Measurements from ENCODE around the gene MARCHF3.
A peak's percentile ranks its signal among the peaks of the same experiment; 100 is the strongest.

The MARCHF3 gene

GRCh38 chr5:126981701-126982100 is 48.7 kb downstream of the MARCHF3 start:
- DNase-seq, result no peak

GRCh38 chr5:126981222-126981621 is 49.1 kb downstream of the MARCHF3 start:
- DNase-seq, result no peak

- DNase-seq, result no peak
These were observed 52.1 kb downstream of the MARCHF3 start for GRCh38 chr5:126978258-126978657.

GRCh38 chr5:126976520-126977172 is 53.7 kb downstream of the MARCHF3 start:
- no peak for DNase-seq

GRCh38 chr5:126975796-126976195 is 54.6 kb downstream of the MARCHF3 start:
- no peak for DNase-seq

- peak; percentile 64 for DNase-seq
These were observed 57.2 kb downstream of the MARCHF3 start for GRCh38 chr5:126973193-126973592.

- peak; percentile 67 for DNase-seq
These were observed 58.1 kb downstream of the MARCHF3 start for GRCh38 chr5:126972062-126972895.

- DNase-seq, result no peak
These were observed 58.8 kb downstream of the MARCHF3 start for GRCh38 chr5:126971455-126972031.

- no peak for DNase-seq
These were observed 59.8 kb downstream of the MARCHF3 start for GRCh38 chr5:126970517-126971017.

GRCh38 chr5:126969548-126969947 is 60.8 kb downstream of the MARCHF3 start:
- no peak for DNase-seq

- DNase-seq, result no peak
These were observed 62.4 kb downstream of the MARCHF3 start for GRCh38 chr5:126967808-126968466.

- DNase-seq, result no peak
These were observed 64.9 kb downstream of the MARCHF3 start for GRCh38 chr5:126965487-126965886.

- no peak for DNase-seq
These were observed 65.3 kb downstream of the MARCHF3 start for GRCh38 chr5:126965061-126965475.

GRCh38 chr5:126963822-126964375 is 66.5 kb downstream of the MARCHF3 start:
- DNase-seq, result no peak

GRCh38 chr5:126961702-126962101 is 68.7 kb downstream of the MARCHF3 start:
- DNase-seq, result peak; percentile 75

- DNase-seq, result no peak
These were observed 69.2 kb downstream of the MARCHF3 start for GRCh38 chr5:126961128-126961527.

- no peak for DNase-seq
These were observed 71.2 kb downstream of the MARCHF3 start for GRCh38 chr5:126959188-126959587.

GRCh38 chr5:126956991-126957390 is 73.4 kb downstream of the MARCHF3 start:
- DNase-seq, result no peak

GRCh38 chr5:126954981-126955380 is 75.4 kb downstream of the MARCHF3 start:
- no peak for DNase-seq

- DNase-seq, result no peak
These were observed 76.7 kb downstream of the MARCHF3 start for GRCh38 chr5:126953640-126954039.

GRCh38 chr5:126949475-126949874 is 80.9 kb downstream of the MARCHF3 start:
- no peak for DNase-seq

- no peak for DNase-seq
These were observed 81.9 kb downstream of the MARCHF3 start for GRCh38 chr5:126948453-126948852.

GRCh38 chr5:126948011-126948355 is 82.4 kb downstream of the MARCHF3 start:
- DNase-seq, result no peak
